Measurements from ENCODE around the gene ATP5PD.

GRCh38 chr17:75036643-75037268 is 10.0 kb downstream of the ATP5PD start:
- TF ChIP-seq CTCF (IDR thresholded peaks at IDR 0.05) = no peak
- TF ChIP-seq POLR2AphosphoS5 (IDR thresholded peaks at IDR 0.05) = peak; percentile 45
- no peak for TF ChIP-seq POLR2A (IDR thresholded peaks at IDR 0.05)
- no peak for TF ChIP-seq EP300 (IDR thresholded peaks at IDR 0.05)
